GM10266 (cell line): ENCODE results near the gene FGF12.

Source experiments
- DNase-seq: peaks from one replicate; pipeline ENCODE4 v3.0.0; 2012; ENCODE audit errors: extremely low spot score
- CTCF ChIP-seq: IDR thresholded peaks from 2 replicates; pipeline ENCODE4 v1.5.1; 2012; ENCODE audit warnings: mild to moderate bottlenecking, low read depth; ENCODE audit not compliant: control insufficient read depth, insufficient read depth; ENCODE audit errors: missing control alignments

Gene FGF12

DNA sequence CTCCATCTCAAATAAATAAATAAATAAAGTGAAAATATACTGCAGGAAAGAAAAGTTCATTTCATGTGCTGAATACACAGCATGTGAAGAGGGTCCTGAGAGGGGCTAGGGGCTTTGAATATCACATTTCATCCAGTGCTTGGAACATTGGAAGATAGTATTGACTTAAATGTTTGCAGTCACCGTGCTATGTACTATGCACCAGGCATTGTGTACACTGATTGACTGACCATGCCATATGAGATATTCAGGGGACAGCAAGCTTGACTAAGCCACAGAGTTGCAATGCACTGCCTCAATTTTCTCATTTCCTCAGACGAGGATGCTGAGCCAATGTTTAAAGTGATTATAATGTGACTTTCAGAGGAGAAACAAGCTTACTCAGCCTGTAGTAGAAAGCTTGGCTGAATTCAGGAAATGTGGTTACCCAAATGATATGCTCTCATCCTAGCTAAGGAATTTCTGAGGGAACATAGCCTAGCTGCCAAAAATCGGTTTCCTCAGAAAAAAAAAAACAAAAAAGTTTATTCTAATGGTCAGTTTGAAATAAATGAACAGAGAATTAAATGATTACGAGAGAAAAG lies 557.9 kb downstream of the FGF12 start:
- no peak for TF ChIP-seq CTCF
- no peak for DNase-seq

- no peak for DNase-seq
- TF ChIP-seq CTCF, result no peak
Measured at GRCh38 chr3:192168202-192168601, 559.1 kb downstream of the FGF12 start.

DNA sequence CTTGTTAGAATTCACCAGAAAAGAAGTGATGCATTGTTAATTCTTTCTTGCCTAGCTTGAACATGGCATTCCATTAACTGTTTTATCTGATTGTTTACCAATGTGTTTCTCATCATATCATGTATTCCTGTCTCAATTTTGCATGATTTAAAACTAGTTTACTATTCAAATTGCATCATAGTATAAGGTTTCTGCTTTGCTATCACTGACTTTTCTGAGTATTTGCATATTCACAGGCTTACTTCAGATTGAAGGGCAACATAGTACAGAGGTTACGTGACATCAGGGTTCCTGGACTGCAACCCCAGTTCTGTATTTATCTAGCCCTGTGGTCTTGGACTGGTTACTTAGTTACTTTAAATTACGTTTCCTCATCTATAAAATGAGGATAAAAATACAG lies 561.8 kb downstream of the FGF12 start:
- no peak for DNase-seq

GRCh38 chr3:192161661-192162060 lies 565.7 kb downstream of the FGF12 start:
- no peak for TF ChIP-seq CTCF
- no peak for DNase-seq

More for the DNA sequence above, 561.8 kb downstream of the FGF12 start:
- no peak for TF ChIP-seq CTCF

DNA sequence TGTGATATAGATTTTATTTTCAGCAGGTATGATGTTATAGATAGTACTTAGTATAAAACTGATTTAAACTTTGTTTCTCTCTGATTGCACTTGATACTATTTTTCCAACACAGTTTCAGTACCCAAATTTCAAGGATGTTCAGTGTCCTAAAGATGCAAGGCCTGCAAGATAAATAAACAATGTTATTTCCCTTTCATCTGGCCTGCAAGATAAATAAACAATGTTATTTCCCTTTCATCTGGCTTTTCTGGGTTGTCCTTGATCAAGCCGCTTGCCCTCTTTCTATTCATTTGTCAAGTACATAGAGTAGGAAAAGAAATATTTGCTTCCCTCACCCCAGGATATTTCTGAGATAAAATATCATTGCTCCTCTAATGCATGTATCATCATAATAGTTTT lies 571.0 kb downstream of the FGF12 start:
- no peak for DNase-seq
- TF ChIP-seq CTCF, result no peak

DNA sequence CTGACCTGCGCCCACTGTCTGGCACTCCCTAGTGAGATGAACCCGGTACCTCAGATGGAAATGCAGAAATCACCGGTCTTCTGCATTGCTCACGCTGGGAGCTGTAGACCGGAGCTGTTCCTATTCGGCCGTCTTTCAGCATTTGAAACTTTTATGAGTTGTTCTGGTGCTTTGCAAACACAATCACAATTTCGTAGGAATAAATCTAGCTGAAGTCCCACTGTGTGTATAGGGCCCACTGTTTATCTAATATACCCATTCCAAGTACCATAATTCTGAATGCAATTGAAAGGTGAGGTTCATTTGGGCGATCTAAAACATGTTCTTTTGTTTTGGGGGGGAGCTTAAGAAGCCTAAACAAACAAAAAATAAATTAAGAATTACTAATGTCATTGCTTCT lies 572.1 kb downstream of the FGF12 start:
- TF ChIP-seq CTCF, result no peak
- DNase-seq, result no peak

DNA sequence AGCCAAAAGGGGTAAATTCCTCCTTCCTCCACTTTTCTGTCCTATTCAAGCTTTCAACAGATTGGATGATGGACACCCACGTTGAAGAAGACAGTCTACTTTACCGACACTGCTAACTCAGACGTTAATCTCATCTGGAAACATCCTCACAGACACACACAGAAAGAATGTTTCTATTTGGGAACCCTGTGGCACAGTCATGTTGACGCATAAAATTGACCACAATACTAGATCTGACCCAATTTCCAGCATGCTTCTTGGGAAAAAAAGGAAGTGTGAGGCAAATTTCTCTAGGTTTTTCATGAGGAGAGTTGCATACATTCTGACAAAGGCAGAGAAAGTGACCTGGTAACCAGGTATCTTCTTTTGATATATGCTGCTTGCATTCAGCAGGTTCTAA lies 594.1 kb downstream of the FGF12 start:
- no peak for TF ChIP-seq CTCF
- no peak for DNase-seq
